Cerebellar cortex (tissue), 1 donor: ENCODE results near the gene RTL1.

Experiments used
- DNase-seq: peaks from one replicate; pipeline ENCODE4 v3.0.0-alpha.2; 2015; ENCODE audit warnings: low spot score

RTL1 gene

DNA sequence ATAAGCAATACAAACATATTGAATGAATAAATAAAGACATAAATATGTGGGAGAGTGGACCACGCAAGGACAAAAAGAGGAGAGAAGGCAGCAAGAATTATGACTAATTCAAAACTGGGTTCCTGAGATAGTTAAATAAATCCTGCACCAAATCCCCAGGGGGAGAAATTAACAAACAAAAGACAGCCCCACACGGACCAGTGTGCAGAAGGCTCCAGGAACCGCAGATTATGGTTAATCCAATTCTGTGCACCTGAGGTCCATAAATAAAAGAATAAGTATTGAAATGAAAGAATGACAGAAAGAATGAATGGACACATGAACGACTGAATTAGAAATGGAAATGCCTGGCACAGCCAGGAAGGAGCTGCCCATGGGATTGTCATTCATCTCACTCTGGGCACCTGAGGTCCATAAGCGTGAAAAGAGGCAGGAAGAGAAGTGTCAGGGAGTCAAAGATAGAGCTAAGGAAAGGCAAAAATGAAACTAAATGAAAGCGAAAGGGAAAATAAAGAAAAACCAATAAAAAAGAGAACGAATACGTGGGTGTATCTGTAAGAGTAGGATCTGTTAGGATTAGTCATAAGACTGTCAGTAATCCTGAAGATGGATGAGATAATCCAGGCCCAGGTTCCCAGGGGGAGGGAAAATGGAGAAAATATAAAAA, 54.3 kb downstream of the RTL1 start:
- no peak for DNase-seq

DNA sequence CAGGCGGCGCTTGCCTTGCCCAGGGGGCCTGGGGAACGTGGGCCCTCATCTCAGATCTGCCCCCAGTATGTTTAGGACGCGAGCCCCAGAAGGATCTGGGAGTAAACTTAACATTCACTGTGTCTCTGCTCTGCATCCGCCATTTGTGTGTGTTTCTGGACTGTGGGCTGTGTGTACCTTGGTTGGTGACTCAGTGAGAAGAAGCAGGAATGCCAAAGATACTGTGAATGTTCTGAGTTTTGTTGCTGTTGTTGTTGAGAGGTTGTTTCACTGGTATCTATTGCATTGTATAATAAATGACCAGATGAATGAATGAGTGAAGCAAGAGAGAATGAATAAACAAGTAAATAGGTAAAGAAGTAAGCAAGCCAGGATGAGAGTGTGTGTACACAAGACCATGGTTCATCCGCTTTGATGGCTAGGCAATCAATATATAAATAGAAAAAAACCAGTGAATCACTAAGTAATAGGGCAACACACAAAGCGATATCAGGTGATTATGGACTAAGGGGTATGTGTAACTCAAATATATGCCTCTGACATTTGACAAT, 57.1 kb downstream of the RTL1 start:
- DNase-seq: no peak

DNA sequence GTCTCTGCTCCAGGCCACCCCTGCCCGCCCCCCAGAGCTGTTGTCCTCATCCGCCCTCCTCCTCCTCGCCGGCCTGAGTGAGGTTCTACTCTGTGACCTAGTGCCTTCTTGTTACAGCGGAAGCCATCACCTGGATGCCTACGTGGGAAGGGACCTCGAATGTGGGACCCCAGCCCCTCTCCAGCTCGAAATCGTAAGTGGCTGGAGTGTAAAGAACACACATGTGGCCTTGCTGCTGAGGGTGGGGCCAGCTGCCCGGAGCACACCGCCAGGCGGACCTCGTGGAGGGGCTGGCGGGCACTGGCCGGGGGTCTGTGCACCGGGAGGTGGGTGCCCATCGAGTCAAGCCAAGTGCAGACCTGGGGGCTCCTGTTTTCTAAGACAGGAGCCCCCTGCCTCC, 58.2 kb downstream of the RTL1 start:
- DNase-seq: no peak

- DNase-seq: no peak
Measured at GRCh38 chr14:100844846-100845245, 58.7 kb downstream of the RTL1 start.

GRCh38 chr14:100844421-100844820, 59.1 kb downstream of the RTL1 start:
- no peak for DNase-seq

DNA sequence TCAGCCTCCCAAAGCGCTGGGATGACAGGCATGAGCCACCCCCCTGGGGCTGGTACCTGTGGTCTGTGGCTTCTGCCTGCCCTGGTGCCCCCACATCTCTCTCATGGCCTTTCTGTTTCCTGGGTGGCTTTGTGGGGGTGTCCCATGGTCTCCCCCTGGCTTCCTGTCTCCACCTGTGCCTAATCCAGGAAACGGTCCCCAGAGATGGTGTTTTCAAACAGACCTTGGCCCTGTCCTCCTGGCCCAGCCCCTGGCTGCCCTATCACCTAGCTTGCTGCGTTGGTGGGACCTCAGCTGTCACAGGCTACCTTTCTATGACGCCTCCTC, 59.5 kb downstream of the RTL1 start:
- no peak for DNase-seq

GRCh38 chr14:100842799-100843198, 60.7 kb downstream of the RTL1 start:
- DNase-seq: peak; percentile 42

GRCh38 chr14:100841761-100842403, 61.6 kb downstream of the RTL1 start:
- DNase-seq: no peak

DNA sequence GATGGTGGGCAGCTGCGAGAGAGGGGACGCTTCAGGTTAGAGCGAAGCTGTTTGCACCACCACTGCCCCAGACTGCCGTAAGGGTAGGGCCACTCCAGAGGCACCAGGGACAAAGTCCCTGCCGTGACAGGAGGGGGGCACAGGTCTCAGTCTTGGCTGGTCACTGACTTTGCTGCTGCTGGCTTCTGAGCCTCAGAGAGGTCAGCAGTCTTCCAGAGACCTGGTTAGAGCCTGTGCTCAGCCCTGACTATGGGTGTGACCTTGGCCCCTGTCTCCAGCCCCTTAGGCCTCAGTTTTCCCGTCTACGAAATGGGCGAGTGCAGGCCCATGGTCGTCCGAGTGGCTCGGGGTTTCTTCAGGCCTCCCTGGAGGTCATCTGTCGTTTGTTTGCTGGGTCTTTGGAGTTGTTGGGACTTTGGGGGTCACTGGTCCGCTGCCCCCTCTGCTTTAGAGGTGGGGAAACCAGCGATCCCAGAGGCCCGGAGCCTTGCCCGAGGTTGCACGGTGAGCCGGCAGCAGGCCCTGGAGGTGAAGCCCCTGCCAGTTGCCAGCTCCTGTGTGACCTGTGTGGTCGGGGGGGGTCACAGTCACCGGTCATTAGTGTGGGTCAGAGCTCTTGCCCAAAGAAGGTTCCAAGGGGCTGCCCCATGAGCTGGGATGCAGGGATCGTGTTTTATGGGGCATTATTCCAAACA, 62.3 kb downstream of the RTL1 start:
- DNase-seq: no peak

GRCh38 chr14:100840286-100841065, 63.0 kb downstream of the RTL1 start:
- no peak for DNase-seq

DNA sequence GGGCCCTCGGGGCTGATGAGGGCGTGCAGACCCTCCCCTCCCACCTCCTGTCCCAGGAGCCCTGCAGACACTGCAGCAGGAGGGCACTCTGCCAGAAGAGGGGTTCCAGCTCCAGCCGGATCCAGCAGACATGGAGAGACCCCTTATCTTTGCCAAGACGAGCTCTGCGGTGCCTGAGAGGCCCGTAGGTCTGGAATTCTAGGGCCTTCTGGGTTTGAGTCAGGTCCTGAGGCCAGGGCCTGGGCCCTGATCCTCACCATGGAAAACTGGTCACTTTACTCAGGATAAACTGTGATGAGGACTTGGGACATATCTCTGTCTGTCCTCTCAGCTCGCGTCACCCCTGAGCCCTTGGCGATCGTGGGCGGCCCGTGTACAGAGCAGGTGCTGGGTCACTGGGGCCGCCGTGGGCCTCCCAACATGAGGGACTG, 63.8 kb downstream of the RTL1 start:
- no peak for DNase-seq

DNA sequence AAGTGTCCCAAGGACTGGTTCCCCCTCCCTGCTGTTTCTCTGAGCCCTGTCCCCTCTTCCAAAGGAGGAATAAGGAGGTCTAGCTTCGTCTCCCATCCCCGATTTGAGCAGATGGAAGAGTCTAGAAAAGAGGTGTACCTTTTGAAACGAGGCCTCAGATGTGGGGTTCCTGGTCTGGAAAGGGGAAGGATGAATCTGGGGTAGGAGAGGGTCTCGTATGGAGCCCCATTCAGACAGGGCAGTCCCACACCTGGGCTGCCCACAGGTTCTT, 64.3 kb downstream of the RTL1 start:
- DNase-seq: no peak

GRCh38 chr14:100838493-100839314, 64.8 kb downstream of the RTL1 start:
- DNase-seq: no peak

- DNase-seq: no peak
Measured at GRCh38 chr14:100837805-100838350, 65.6 kb downstream of the RTL1 start.

DNA sequence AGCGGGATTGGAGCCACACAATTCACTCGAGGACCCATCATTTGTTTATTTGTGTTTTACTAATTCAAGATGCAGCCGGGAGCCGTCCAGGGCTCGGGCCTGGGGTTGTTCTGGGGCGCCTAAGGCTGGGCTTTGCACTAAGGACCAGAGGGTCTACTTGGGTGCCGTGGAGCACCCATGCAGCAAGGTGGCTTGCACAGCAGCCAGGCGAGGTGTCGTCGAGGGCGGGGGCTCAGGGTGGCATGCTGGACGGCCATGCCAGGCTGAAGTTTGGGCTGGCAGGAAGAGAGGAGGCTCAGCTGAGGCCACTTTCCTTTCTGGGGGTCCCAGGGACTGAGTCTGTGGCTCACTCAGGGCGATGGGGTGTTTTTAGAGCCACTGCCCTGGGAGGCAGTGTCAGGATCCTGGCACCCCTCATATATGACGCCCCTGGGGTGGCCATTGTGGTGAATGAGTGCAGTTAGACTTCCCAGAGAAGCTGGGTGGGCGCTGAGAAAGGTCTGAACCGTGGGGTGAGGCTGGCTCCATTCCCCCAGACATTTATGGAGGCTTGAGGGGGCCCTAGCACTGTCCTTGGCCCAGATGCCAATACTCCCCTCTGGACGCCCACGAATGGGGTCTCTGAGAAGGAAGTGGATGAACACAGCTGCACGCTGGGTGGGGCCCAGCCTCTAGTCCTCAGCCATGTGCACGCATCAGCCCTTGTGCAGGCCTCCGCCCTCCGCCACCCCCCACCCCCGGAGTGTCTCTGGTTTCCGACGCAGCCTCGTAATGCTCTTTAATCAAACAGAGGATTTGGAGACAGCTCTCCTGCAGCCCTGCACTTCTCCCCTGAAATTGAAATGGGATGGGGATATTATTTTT, 66.3 kb downstream of the RTL1 start:
- no peak for DNase-seq

- DNase-seq: no peak
Measured at GRCh38 chr14:100836311-100836805, 67.2 kb downstream of the RTL1 start.

DNA sequence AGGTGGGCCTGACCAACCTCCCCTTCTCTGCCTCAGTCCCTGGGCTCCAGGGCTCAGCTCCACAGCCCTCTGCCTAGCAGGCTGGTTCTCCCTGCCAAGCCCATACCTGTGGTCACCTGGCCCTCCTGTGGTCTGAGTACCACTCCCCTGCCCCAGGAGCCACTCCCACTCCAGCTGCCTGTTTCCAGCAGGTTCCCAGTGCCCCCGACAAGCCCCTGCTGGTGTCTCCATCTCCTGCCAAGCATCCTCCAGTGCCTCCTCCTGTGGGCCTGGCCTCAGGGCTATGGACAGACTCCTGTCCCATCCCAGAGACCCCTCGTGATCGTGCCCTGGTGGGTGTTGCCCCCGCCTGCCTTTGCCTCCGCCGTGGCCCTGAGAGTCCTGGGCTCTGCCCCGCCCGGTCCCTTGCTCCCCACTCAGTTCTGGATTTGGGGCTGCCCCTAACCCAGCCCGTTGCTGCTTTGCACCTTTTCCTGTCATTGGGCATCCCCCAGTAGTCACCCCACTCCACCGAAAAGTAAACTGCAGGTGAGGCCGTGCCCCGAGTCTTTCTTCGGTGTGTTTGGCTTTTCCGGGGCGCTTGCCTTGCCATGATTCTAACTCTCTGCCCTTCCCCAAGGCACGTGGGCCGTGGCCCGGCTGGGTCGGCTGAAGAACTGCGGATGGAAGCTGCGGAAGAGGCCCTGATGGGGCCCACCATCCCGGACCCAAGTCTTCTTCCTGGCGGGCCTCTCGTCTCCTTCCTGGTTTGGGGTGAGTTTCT, 67.8 kb downstream of the RTL1 start:
- no peak for DNase-seq

- no peak for DNase-seq
Measured at GRCh38 chr14:100834794-100835547, 68.6 kb downstream of the RTL1 start.
